Islet precursor cell (in vitro differentiated cells): ENCODE results near the gene CSRP1.

Experiments
- DNase-seq: peaks from one replicate; pipeline ENCODE4 v3.0.0-alpha.2; 2018

CSRP1 gene

DNA sequence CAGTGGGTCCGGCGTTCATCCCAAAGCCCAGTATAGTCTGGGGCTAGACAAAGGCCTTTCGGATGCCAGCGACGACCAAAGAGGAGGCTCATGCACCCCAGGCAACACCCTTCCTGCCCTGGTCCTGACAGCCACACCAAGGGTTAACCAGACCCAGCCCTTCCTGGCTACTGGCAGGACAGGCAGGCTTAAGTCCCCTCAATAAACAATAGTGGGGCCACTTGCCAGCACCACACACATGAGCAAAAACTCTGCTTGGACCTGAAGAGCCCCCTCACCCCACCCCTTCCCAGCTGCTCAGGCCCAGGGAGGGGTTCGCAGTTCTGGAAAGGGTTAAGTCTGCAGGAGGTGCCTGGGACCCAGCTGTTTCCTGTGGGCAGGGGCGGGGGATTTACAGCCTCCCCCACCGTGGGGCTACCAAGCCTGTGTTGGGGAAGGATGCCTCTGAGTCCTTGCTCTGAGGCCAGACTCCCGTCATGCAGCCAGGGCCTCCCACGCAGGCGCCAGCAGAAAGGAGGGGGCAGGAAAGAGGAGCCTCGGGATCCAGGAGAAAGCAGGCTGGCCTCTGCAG, 56.1 kb downstream of the CSRP1 start:
- DNase-seq, result peak; percentile 91

DNA sequence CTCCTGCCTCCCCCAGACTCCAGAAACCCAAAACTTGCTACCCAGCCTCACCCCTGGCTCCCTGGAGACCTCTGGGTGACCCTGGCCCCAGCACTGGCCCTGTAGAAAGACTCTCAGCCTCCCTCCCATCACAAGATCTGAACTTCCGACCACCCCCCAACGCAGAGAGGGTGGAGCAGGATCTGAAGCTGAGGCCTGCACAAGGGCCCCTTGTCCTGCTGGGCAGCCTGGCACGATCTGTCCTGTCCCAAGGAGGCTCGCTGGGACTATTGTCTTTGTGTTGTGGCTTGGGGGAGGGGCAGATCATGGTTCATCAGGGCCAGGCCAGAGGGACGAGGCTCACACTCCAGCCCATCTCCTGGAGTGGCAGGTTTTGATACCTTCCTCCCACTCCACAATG, 57.9 kb downstream of the CSRP1 start:
- no peak for DNase-seq

DNA sequence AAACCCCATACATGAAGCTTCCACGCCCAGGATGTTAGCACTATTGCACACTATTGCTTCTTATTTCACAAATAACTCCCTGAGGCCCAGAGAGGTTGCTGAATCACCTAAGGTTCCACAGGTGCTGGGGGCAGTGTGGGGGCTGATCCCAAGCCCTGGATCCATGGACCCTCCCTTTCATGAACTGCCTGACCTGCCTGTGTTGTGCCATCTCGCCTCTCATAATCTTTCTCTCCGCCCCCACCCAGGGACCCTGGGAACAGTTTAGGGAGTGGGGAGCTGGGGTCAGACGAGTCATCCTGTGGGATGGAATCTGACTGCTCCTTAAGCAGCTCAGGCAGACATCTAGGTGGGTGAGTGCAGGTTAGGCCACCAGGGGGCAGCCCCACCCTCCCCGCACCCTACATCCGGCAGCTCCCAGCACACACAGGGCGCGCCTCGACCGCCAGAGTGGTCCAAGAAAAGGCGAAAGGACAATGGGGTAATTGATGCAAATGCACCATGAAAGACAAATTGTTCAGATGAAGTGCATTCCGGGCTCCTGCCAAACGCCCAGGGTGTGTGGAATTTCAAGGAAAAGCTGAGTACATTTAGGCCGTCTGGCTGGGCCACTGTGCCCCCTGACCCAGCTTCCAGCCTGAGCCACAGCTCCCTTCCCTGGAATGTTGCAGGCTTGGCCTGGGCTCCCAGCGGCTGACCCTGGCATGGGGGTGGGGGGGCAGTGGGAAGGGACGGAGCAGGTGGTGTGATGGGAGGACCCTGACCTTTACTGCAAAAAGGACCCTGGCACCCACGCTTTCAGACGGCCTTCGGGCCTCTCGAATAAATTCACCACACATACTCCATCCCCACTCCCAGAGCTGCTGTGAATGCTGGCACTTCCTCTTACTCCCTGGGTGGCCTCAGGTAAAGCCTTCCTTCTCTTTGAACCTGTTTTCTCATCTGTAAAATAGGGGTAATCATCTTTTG, 58.7 kb downstream of the CSRP1 start:
- peak; percentile 96 for DNase-seq

DNA sequence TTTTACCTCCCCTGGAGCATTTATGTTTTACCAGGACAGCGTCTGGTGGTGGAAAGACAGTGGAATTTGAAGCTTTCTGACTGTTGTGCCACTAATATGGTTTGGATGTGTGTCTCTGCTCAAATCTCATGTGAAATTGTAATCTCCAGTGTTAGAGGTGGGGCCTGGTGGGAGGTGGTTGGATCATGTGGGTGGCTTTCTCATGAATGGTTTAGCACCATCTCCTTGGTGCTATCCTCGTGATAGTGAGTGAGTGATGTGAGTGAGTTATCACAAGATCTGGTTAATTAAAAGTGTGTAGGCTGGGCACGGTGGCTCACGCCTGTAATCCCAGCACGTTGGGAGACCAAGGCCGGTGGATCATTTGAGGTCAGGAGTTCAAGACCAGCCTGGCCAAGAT, 61.6 kb downstream of the CSRP1 start:
- no peak for DNase-seq

DNA sequence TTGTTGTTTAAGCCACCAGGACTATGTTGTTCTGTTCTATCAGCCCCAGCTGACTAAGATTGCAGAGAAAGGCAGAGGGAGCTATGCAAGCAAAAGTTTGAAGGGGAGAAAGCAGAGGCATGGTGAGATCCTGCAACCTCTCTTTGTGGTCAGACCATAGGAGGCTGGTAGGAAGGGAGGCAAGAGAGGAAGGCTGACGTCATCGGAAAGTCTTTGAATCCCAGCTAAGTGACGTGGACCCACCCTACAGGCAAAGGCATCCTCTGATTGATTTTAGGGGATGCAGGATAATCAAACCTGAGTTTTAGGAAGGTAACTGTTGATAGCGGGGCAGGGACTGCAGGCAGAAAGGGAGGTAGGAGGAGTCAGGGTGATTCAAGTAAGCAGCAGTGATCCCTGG, 62.1 kb downstream of the CSRP1 start:
- peak; percentile 75 for DNase-seq

DNA sequence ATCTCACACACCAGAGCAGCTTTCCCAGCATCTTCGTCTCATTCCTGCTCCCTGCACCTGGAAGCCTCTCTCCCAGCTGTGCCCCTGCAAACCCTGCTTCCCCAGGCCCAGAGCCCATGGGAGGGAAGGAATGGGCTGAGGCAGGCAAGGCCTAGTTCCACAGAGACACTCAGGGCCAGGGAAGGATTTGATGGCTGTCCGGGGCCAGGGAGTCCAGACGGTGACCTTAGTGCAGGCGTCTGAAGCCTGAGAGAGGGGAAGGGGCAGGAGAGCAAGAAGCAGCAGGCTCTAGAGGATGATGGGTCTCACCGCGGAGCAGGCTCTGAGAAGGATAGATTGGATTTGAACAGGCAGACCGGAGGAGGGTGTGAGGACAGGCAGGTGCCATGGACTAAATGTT, 63.2 kb downstream of the CSRP1 start:
- DNase-seq, result peak; percentile 55

DNA sequence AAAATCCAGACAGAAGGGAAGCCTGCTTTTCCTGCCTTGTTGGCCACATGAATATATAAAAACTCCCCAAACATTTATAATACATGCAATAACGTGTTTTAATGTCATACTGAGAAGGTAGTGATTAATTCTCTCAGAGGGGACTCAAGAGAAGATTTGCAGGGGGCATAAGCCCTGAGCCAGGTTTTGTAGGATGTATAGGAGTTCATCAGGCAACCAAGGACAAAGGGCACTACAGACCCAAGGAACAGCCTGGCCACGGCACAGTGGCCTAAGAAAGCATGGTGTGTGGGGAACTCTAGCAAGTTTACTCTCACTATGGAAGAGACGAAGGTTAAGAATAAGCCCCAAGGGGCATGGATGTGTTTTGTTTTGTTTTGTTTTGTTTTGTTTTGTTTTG, 70.0 kb downstream of the CSRP1 start:
- DNase-seq, result no peak

DNA sequence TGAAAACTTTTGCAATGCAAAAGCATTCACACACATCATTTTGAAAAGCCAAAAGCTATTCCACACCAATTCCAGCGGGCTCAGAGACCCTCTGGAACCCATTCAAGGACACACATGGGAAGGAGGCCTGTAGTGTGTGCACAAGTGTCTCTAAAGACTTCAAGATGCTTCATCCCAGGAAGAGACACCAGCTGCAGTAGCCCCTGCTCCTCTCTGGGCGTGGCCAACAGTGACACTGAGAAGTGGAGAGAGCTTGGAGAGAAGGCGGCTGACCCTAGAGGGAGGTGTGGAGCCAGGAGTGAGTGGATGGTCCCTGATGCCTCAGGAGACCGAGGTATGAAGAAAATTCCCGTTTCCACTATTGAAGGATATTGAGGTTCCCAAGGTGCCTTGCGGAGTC, 70.5 kb downstream of the CSRP1 start:
- DNase-seq, result peak; percentile 90

DNA sequence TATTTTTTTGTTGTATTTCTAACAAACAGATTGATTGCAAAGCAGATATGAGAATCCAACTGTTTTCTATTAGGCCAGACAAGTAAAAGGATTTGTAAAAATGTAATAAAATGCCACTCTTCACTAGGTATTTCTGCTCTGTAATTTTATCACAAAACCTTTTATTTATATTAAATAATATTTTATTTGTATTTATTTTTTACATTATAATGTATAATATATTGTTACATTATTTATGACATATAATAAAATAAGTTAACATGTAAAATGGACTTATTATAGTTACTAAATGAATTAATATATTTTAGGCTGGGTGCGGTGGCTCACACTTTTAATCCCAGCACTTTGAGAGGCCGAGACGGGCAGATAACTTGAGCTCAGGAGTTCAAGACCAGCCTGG, 72.7 kb downstream of the CSRP1 start:
- DNase-seq, result no peak

DNA sequence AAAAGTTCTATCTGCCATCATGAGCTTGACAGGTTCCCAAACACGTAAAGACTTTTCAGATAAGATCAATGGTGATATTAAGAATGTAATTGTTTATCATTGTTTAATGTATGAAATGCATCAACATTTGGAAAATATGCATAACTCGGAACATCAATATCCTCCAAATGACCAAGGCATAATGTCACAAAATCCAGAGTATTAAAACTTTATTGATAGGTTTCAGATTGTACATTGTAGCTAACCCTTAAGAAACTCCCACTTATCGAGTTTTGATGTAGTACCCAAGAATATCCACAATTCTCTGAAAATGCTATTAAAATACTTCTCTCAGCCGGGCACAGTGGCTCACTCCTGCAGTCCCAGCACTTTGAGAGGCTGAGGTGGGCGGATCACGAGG, 73.3 kb downstream of the CSRP1 start:
- no peak for DNase-seq
